SK-N-SH treated with all-trans-retinoic acid at 6 μM for 48 hours (cell line): ENCODE measurements around the gene CNTNAP2.

Source experiments
- ATAC-seq: fragments of 200-7000 bp; cut with Tn5 transposase; 3 replicates; pipeline ENCODE4 v1.9.1; 2020; ENCODE audit warnings: mild to moderate bottlenecking, moderate library complexity
- ARNTL ChIP-seq: fragments of 450-650 bp; formaldehyde crosslinking; IDR thresholded peaks from 2 replicates; pipeline ENCODE4 v1.5.0; 2020; ENCODE audit warnings: low read depth, mild to moderate bottlenecking, moderate library complexity, borderline replicate concordance
- BACH2 ChIP-seq: fragments of 250-450 bp; sonication (Bioruptor Pico); IDR thresholded peaks from 2 replicates; pipeline ENCODE4 v1.9.0; 2021; ENCODE audit warnings: mild to moderate bottlenecking, borderline replicate concordance
- CSDC2 ChIP-seq: fragments of 250-450 bp; sonication (Bioruptor Pico); IDR thresholded peaks from 2 replicates; pipeline ENCODE4 v1.5.0; 2020; ENCODE audit warnings: mild to moderate bottlenecking, moderate library complexity
- ESRRG ChIP-seq: fragments of 250-450 bp; sonication (Bioruptor Pico); IDR thresholded peaks from 2 replicates; pipeline ENCODE4 v1.6.1; 2021; ENCODE audit warnings: mild to moderate bottlenecking
- GLIS3 ChIP-seq: fragments of 250-450 bp; sonication (Bioruptor Pico); IDR thresholded peaks from 2 replicates; pipeline ENCODE4 v1.5.0; 2020; ENCODE audit warnings: mild to moderate bottlenecking, moderate library complexity
- OSR1 ChIP-seq: fragments of 250-450 bp; sonication (Bioruptor Pico); IDR thresholded peaks from 2 replicates; pipeline ENCODE4 v1.8.0; 2022; ENCODE audit warnings: moderate library complexity, mild to moderate bottlenecking, inconsistent platforms
- PPARA ChIP-seq: fragments of 250-450 bp; sonication (Bioruptor Pico); IDR thresholded peaks from 2 replicates; pipeline ENCODE4 v1.5.0; 2020; ENCODE audit warnings: mild to moderate bottlenecking, borderline replicate concordance
- RARB ChIP-seq: fragments of 250-450 bp; sonication (Bioruptor Pico); IDR thresholded peaks from 2 replicates; pipeline ENCODE4 v1.8.0; 2021; ENCODE audit warnings: mild to moderate bottlenecking, moderate library complexity
- SNAI2 ChIP-seq: fragments of 250-450 bp; sonication (Bioruptor Pico); IDR thresholded peaks from 2 replicates; pipeline ENCODE4 v1.5.0; 2020; ENCODE audit warnings: mild to moderate bottlenecking, moderate library complexity
- TCF4 ChIP-seq: fragments of 250-450 bp; sonication (Bioruptor Pico); IDR thresholded peaks from 2 replicates; pipeline ENCODE4 v1.8.0; 2021; ENCODE audit warnings: mild to moderate bottlenecking, moderate library complexity, borderline replicate concordance
- TOX ChIP-seq: fragments of 250-450 bp; sonication (Bioruptor Pico); IDR thresholded peaks from 2 replicates; pipeline ENCODE4 v1.8.0; 2021; ENCODE audit warnings: mild to moderate bottlenecking, moderate library complexity, borderline replicate concordance
- ZC3H10 ChIP-seq: fragments of 250-450 bp; sonication (Bioruptor Pico); IDR thresholded peaks from 2 replicates; pipeline ENCODE4 v1.5.1; 2021; ENCODE audit warnings: mild to moderate bottlenecking, moderate library complexity
- ZFP3 ChIP-seq: fragments of 250-450 bp; sonication (Bioruptor Pico); IDR thresholded peaks from 2 replicates; pipeline ENCODE4 v1.5.0; 2020; ENCODE audit warnings: mild to moderate bottlenecking, moderate library complexity
- ZFP30 ChIP-seq: fragments of 450-650 bp; formaldehyde crosslinking; IDR thresholded peaks from 2 replicates; pipeline ENCODE4 v1.5.0; 2022; ENCODE audit warnings: mild to moderate bottlenecking, moderate library complexity
- ZNF565 ChIP-seq: fragments of 450-650 bp; formaldehyde crosslinking; conservative IDR thresholded peaks from 2 replicates; pipeline ENCODE4 v1.5.0; 2020; ENCODE audit warnings: low read depth, mild to moderate bottlenecking, moderate library complexity
- ZNF70 ChIP-seq: fragments of 450-650 bp; formaldehyde crosslinking; IDR thresholded peaks from 2 replicates; pipeline ENCODE4 v1.5.0; 2020; ENCODE audit warnings: mild to moderate bottlenecking, moderate library complexity
- TF ChIP-seq, protein P1 (sequence below): fragments of 250-450 bp; sonication (Bioruptor Pico); IDR thresholded peaks from 2 replicates; pipeline ENCODE4 v1.5.1; 2020; ENCODE audit warnings: low read depth, mild to moderate bottlenecking, moderate library complexity
- TF ChIP-seq, protein P2 (sequence below): fragments of 250-450 bp; sonication (Bioruptor Pico); IDR thresholded peaks from 2 replicates; pipeline ENCODE4 v1.5.0; 2020; ENCODE audit warnings: mild to moderate bottlenecking, moderate library complexity
- TF ChIP-seq, protein P3 (sequence below): fragments of 250-450 bp; sonication (Bioruptor Pico); IDR thresholded peaks from 2 replicates; pipeline ENCODE4 v1.8.0; 2021; ENCODE audit warnings: low read depth, mild to moderate bottlenecking, moderate library complexity, borderline replicate concordance
- TF ChIP-seq, protein P4 (sequence below): fragments of 250-450 bp; sonication (Bioruptor Pico); IDR thresholded peaks from 2 replicates; pipeline ENCODE4 v1.8.0; 2020; ENCODE audit warnings: mild to moderate bottlenecking, moderate library complexity, borderline replicate concordance

CNTNAP2 gene

DNA sequence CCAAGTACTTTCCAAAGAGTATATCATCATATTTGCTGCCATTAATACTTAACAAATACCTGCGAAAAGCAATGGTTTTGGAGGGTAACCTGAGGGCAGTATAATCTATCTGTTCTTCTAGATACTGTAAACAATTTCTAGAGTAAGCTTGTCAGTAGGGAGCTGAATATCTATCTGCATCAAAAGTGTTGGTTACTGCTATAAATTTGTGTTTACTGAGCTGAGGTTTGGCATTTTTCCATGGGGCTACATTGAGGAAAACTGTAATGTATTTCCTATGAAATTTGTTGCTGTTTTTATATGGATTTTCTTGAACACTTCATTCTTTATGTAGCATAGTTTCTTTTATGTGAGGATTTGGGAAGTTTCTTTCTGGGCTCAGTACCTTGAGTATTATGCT lies 913.4 kb downstream of the CNTNAP2 start:
- no peak for TF ChIP-seq ESRRG
- TF ChIP-seq, protein P1, sequence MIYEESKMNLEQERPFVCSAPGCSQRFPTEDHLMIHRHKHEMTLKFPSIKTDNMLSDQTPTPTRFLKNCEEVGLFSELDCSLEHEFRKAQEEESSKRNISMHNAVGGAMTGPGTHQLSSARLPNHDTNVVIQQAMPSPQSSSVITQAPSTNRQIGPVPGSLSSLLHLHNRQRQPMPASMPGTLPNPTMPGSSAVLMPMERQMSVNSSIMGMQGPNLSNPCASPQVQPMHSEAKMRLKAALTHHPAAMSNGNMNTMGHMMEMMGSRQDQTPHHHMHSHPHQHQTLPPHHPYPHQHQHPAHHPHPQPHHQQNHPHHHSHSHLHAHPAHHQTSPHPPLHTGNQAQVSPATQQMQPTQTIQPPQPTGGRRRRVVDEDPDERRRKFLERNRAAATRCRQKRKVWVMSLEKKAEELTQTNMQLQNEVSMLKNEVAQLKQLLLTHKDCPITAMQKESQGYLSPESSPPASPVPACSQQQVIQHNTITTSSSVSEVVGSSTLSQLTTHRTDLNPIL, result no peak
- TF ChIP-seq, protein P2, sequence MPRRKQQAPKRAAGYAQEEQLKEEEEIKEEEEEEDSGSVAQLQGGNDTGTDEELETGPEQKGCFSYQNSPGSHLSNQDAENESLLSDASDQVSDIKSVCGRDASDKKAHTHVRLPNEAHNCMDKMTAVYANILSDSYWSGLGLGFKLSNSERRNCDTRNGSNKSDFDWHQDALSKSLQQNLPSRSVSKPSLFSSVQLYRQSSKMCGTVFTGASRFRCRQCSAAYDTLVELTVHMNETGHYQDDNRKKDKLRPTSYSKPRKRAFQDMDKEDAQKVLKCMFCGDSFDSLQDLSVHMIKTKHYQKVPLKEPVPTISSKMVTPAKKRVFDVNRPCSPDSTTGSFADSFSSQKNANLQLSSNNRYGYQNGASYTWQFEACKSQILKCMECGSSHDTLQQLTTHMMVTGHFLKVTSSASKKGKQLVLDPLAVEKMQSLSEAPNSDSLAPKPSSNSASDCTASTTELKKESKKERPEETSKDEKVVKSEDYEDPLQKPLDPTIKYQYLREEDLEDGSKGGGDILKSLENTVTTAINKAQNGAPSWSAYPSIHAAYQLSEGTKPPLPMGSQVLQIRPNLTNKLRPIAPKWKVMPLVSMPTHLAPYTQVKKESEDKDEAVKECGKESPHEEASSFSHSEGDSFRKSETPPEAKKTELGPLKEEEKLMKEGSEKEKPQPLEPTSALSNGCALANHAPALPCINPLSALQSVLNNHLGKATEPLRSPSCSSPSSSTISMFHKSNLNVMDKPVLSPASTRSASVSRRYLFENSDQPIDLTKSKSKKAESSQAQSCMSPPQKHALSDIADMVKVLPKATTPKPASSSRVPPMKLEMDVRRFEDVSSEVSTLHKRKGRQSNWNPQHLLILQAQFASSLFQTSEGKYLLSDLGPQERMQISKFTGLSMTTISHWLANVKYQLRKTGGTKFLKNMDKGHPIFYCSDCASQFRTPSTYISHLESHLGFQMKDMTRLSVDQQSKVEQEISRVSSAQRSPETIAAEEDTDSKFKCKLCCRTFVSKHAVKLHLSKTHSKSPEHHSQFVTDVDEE, result no peak
- TF ChIP-seq, protein P3, sequence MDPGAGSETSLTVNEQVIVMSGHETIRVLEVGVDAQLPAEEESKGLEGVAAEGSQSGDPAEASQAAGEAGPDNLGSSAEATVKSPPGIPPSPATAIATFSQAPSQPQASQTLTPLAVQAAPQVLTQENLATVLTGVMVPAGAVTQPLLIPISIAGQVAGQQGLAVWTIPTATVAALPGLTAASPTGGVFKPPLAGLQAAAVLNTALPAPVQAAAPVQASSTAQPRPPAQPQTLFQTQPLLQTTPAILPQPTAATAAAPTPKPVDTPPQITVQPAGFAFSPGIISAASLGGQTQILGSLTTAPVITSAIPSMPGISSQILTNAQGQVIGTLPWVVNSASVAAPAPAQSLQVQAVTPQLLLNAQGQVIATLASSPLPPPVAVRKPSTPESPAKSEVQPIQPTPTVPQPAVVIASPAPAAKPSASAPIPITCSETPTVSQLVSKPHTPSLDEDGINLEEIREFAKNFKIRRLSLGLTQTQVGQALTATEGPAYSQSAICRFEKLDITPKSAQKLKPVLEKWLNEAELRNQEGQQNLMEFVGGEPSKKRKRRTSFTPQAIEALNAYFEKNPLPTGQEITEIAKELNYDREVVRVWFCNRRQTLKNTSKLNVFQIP (CRISPR knock-in tag), result no peak
- TF ChIP-seq TCF4 (CRISPR knock-in tag), result no peak
- TF ChIP-seq ZFP30 (CRISPR knock-in tag), result no peak
- TF ChIP-seq GLIS3 (CRISPR knock-in tag), result no peak
- ATAC-seq, result no peak

DNA sequence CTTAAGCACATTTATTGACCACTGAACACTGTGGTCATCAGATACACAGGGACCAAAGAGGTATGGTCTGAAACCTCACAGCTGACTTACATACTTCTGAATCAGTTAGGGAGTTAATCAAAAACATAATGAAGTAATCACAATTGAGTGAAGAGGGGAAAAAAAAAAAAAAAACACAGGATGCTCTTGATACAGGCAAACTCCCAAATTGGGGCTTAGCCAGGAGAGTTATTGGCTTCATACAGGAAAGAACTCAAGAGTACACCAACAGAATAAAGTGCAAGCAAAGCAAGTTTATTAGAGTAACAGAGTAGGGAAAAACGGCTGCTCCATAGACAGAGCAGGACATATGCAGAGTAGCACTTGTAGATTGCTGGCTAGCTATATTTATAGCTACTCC lies 917.0 kb downstream of the CNTNAP2 start:
- TF ChIP-seq, protein P3 (CRISPR knock-in tag), result no peak
- TF ChIP-seq RARB (no peak), BACH2 (no peak), ZNF565 (CRISPR knock-in tag) (no peak)
- TF ChIP-seq, all 23 proteins: peak for 0
- ATAC-seq, result no peak

DNA sequence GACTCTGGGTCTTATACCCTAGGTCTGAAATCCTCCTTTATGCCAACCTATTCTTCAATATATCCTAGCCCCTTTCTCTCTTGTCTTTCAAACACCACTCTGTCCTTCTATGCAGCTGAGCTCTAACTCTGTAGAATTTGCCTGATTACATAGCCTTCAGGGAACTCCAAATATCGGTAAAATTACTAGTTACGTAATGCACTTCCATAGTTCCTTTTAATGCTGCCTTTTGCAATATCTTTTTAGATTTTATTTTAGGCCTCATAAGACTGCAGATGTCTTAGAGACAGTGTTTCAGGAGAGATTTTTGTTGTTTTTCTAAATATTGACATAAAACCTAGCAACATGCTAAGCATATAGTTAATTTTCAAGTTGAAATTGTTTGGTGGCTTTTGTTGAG lies 924.8 kb downstream of the CNTNAP2 start:
- ATAC-seq, result no peak
- TF ChIP-seq, protein P2, result no peak
- no peak for TF ChIP-seq ZNF565 (CRISPR knock-in tag)
- TF ChIP-seq GLIS3 (CRISPR knock-in tag), result no peak
- TF ChIP-seq PPARA (CRISPR knock-in tag), result no peak
- no peak for TF ChIP-seq ZFP3

DNA sequence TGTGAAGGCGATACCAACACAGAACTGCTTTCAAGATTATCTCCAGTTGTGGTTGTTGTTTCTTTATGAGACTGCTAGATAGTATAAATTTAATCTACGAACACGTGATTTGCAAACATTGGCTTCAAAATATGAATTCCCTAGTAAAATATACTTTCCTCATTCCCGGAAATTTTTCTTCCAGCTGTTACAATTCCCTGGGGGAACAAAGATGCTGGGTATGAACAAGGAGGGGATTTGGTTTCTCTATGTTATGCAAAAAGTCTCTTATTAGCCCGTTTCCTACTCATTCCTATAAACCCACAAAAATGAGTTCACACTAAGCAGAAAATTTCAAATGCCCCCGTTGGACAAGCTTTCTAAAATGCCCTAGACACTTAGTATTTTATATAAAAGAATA lies 928.3 kb downstream of the CNTNAP2 start:
- ATAC-seq, result no peak
- TF ChIP-seq TOX (CRISPR knock-in tag) (no peak), ZNF565 (CRISPR knock-in tag) (no peak), SNAI2 (no peak), ZFP3 (no peak), ESRRG (no peak), ARNTL (CRISPR knock-in tag) (no peak), ZNF70 (CRISPR knock-in tag) (no peak), PPARA (CRISPR knock-in tag) (no peak), RARB (no peak), GLIS3 (CRISPR knock-in tag) (no peak), OSR1 (CRISPR knock-in tag) (no peak), CSDC2 (CRISPR knock-in tag) (no peak), ZC3H10 (no peak)
- TF ChIP-seq, protein P1, result no peak
- TF ChIP-seq, protein P4, sequence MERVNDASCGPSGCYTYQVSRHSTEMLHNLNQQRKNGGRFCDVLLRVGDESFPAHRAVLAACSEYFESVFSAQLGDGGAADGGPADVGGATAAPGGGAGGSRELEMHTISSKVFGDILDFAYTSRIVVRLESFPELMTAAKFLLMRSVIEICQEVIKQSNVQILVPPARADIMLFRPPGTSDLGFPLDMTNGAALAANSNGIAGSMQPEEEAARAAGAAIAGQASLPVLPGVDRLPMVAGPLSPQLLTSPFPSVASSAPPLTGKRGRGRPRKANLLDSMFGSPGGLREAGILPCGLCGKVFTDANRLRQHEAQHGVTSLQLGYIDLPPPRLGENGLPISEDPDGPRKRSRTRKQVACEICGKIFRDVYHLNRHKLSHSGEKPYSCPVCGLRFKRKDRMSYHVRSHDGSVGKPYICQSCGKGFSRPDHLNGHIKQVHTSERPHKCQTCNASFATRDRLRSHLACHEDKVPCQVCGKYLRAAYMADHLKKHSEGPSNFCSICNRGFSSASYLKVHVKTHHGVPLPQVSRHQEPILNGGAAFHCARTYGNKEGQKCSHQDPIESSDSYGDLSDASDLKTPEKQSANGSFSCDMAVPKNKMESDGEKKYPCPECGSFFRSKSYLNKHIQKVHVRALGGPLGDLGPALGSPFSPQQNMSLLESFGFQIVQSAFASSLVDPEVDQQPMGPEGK, result no peak
- TF ChIP-seq, protein P3 (CRISPR knock-in tag), result no peak
- TF ChIP-seq, all 23 proteins: peak for 0
